Measurements from ENCODE around the gene CATSPER4. TPM values are rescaled to one million over a fixed set of nuclear protein-coding genes. Genes with fewer than 3 reads are reported as not detected.

The CATSPER4 gene
- total RNA-seq, 1 experiment from 2014 or later: not detected

GRCh38 chr1:26170472-26170821 is 20.0 kb upstream of the CATSPER4 start:
- peak overlapping the region in 1 of 3 experiments; percentile 93; a peak in 2 of 7 replicates for H3K27ac Mint-ChIP-seq
- H3K4me1 Mint-ChIP-seq: peaks cover 22 to 49% of the 10 kb centered on the region in 2 experiments

More at GRCh38 chr1:26170472-26170821, 20.0 kb upstream of the CATSPER4 start:
- Histone ChIP-seq H3K79me2 (ENCODE audit: insufficient read depth, low read length) (peaks cover 4% of the 10 kb centered on the region; the same call in 1 of the 2 replicates), H3K79me1 (ENCODE audit: insufficient read depth, low read depth, low read length, poor library complexity, severe bottlenecking) (peaks cover 4% of the 10 kb centered on the region), H4K91ac (ENCODE audit: insufficient read length, low read depth, low read length) (no peak overlapping the region), H3T11ph (ENCODE audit: low read length) (no peak overlapping the region), H2BK15ac (ENCODE audit: low read depth, low read length) (no peak overlapping the region), H2BK120ac (ENCODE audit: low read depth, low read length, poor library complexity, severe bottlenecking) (no peak overlapping the region), H4K20me1 (ENCODE audit: control insufficient read depth, insufficient read depth, insufficient read length) (no peaks in the 10 kb centered on the region), H3K9me3 (ENCODE audit: control insufficient read depth, low read depth, low read length) (no peaks in the 10 kb centered on the region), H2BK12ac (ENCODE audit: insufficient read length, low read depth, low read length) (no peak overlapping the region), H3K4me2 (ENCODE audit: insufficient read depth, insufficient read length, low read length) (peak overlapping the region; percentile 78), H2AFZ (ENCODE audit: low read length) (no peak overlapping the region), H3K4ac (ENCODE audit: low read depth, low read length) (no peak overlapping the region), H3K23ac (ENCODE audit: insufficient read length, low read depth, low read length) (no peak overlapping the region), H3K23me2 (ENCODE audit: insufficient read length, low read depth, low read length, poor library complexity, severe bottlenecking) (peaks cover 7% of the 10 kb centered on the region), H2BK20ac (ENCODE audit: low read depth, low read length, poor library complexity, severe bottlenecking) (no peak overlapping the region), H4K8ac (replicated peaks; ENCODE audit: insufficient read length, low read depth, low read length) (no peak overlapping the region), H3K56ac (ENCODE audit: insufficient read length, low read depth, low read length) (no peak overlapping the region), H3K9ac (ENCODE audit: extremely low read depth, insufficient read length, low read length) (peak overlapping the region; percentile 74), H3K27me3 (ENCODE audit: insufficient read depth, low read length) (no peaks in the 10 kb centered on the region; the same call in 1 of the 2 replicates), H3K4me1 (ENCODE audit: insufficient read depth, low read length) (peaks cover 1% of the 10 kb centered on the region; the same call in 1 of the 2 replicates), H2BK5ac (ENCODE audit: insufficient read length, low read length) (no peak overlapping the region), H3K27ac (ENCODE audit: insufficient read length, low read depth, low read length) (no peak overlapping the region), H3K18ac (ENCODE audit: insufficient read length, low read depth, low read length) (no peak overlapping the region), H4K5ac (ENCODE audit: insufficient read length, low read depth, low read length) (no peak overlapping the region), H3K14ac (ENCODE audit: insufficient read depth, low read length) (no peak overlapping the region), H2AK5ac (ENCODE audit: insufficient read length, low read length) (no peak overlapping the region)
- Mint-ChIP-seq H3K4me3 (peak overlapping the region; percentile 83 to 88), H3K36me3 (ENCODE audit: insufficient read depth in 1 of 3, low read depth in 3 of 3) (peaks cover 0 to 8% (median 7%) of the 10 kb centered on the region in 3 experiments; a peak in 3 of 7 replicates), H3K9me3 (no peaks in the 10 kb centered on the region), H3K27me3 (ENCODE audit: low read depth) (peaks cover 28% of the 10 kb centered on the region)
- TF ChIP-seq CTCF (conservative IDR thresholded peaks at IDR 0.05): no peak
- WGBS (ENCODE audit: extremely low coverage, insufficient read length, low lambda C conversion rate): no CpG with 5 or more reads among the region's 9 CpGs
- no peak for DNase-seq
